ENCODE measurements around the gene MYO10. TPM values are rescaled to one million over a fixed set of nuclear protein-coding genes. Genes with fewer than 3 reads are reported as not detected.
"Not testable (repeated sequence)": the region's sequence is repeated elsewhere in the genome, so short reads cannot be mapped to it uniquely, and the experiment has no call there.

MYO10 gene
- total and polyA plus RNA-seq, 3 experiments from 2014 or later = 0.11 to 0.18 TPM; not detected in 1

DNA sequence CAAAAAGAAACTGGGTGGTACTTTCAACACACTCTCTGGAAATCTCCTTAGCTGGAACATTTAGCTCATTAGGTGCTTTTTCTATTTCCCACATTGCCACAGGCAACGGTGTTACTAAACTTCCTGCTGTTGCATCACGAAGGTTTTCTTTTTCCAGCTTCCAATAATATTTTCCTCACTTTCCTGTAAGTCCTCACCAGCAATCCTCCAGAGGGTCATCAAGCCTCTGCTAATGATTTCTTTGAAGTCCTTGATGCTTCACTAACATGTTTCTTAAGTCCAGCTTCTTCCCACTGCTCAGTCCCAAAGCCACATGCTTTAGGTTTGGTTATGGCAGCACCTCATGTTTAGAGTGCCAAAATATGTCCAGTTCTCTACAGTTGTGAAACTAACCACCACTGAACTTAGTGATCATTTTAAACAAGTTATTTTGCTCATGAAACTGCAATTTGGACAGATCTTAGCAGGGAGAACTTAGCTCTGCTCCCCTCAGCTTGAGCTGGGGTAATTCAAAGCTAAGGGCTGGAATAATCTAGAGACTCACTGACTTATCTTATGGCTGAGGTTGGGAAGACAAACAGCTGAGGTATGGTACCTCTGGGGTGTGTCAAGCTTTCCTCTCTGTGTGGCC lies 279.4 kb downstream of the MYO10 start:
- Histone ChIP-seq H3K36me3 (ENCODE audit: insufficient read depth, low read length) (no peaks in the 10 kb centered on the region), H3K4me1 (ENCODE audit: insufficient read depth, low read length) (no peaks in the 10 kb centered on the region), H3K4me3 (ENCODE audit: low read length) (no peak overlapping the region), H3K9me3 (ENCODE audit: low read length) (no peaks in the 10 kb centered on the region), H3K27me3 (ENCODE audit: insufficient read depth, low read length, poor library complexity, severe bottlenecking) (no peaks in the 10 kb centered on the region), H3K27ac (ENCODE audit: low read depth, low read length) (no peak overlapping the region)
- ChIA-PET POLR2A (no interaction called here), CTCF (interaction anchor here (0.7 to 2.1 kb wide), 2 partner anchors 10 to 109 kb away, joined by 3 to 8 read pairs; no protein-coding TSS in a partner anchor)
- no peak overlapping the region for H3K4me3 Mint-ChIP-seq
- H3K27ac Mint-ChIP-seq = no peak overlapping the region
- H3K36me3 Mint-ChIP-seq = peaks cover 0 to 5% (median 0%) of the 10 kb centered on the region in 3 donors
- DNase-seq = no peak
- H3K4me1 Mint-ChIP-seq = no peaks in the 10 kb centered on the region
- peaks cover 0 to 2% of the 10 kb centered on the region in 2 donors for H3K27me3 Mint-ChIP-seq
- H3K9me3 Mint-ChIP-seq = peaks cover 0 to 6% (median 0%) of the 10 kb centered on the region in 5 donors

DNA sequence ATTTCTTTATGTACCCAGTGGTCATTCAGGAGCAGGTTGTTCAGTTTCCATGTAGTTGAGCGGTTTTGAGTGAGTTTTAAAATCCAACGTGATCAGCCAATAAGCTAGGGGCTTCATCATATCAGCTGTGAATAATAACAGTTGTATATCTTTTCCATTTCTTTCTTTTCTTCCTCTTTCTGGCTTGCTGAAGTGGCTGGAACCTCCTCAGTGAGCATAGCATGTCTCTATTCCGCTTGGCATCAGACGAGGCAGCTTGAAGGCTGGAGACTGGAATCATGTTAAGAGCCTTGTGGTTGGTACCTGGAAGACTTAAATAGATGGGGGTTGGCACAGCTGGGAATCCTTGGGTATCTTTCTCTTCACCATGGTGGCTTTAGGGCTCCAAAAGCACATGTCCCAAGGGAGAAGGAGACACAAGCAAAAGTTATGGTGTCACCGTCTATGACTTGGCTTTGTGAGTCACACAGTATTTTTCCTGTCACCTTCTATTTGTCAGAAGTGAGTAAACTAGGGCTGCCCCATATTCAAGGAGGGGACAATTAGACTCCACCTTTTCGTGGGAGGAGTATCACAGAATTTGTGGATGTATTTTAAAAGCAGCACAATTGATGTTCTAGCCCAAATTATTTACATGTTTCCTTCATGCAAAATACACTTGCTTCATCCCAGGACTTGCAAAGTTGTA lies 281.3 kb downstream of the MYO10 start:
- no peaks in the 10 kb centered on the region for H3K27me3 ChIP-seq (ENCODE audit: insufficient read depth, low read length, poor library complexity, severe bottlenecking)

GRCh38 chr5:16648739-16649138 lies 287.3 kb downstream of the MYO10 start:
- H3K36me3 ChIP-seq (ENCODE audit: insufficient read depth, low read length); H3K27ac Mint-ChIP-seq; H3K36me3 Mint-ChIP-seq; H3K4me1 ChIP-seq (ENCODE audit: insufficient read depth, low read length); H3K4me1 Mint-ChIP-seq; POLR2A ChIA-PET; H3K27ac ChIP-seq (ENCODE audit: low read depth, low read length); H3K27me3 Mint-ChIP-seq; H3K4me3 Mint-ChIP-seq; DNase-seq; H3K4me3 ChIP-seq (ENCODE audit: low read length); H3K9me3 ChIP-seq (ENCODE audit: low read length); H3K27me3 ChIP-seq (ENCODE audit: insufficient read depth, low read length, poor library complexity, severe bottlenecking): not testable (repeated sequence)
- CTCF ChIA-PET = interaction anchor here (1.0 kb wide), 1 partner anchor 14 kb away, joined by 3 read pairs; no protein-coding TSS in a partner anchor
- H3K9me3 Mint-ChIP-seq = peaks cover 0 to 17% (median 3%) of the 10 kb centered on the region in 5 donors

More for the DNA sequence above, 281.3 kb downstream of the MYO10 start:
- ChIA-PET POLR2A (no interaction called here), CTCF (no interaction called here)
- DNase-seq = no peak
- Mint-ChIP-seq H3K36me3 (peaks cover 0 to 5% (median 0%) of the 10 kb centered on the region in 3 donors), H3K4me3 (no peak overlapping the region), H3K27ac (no peak overlapping the region), H3K4me1 (no peaks in the 10 kb centered on the region), H3K27me3 (peaks cover 0 to 2% of the 10 kb centered on the region in 2 donors), H3K9me3 (peaks cover 0 to 7% (median 0%) of the 10 kb centered on the region in 5 donors)
- no peaks in the 10 kb centered on the region for H3K36me3 ChIP-seq (ENCODE audit: insufficient read depth, low read length)
- H3K27ac ChIP-seq (ENCODE audit: low read depth, low read length) = no peak overlapping the region
- H3K4me1 ChIP-seq (ENCODE audit: insufficient read depth, low read length) = no peaks in the 10 kb centered on the region
- H3K9me3 ChIP-seq (ENCODE audit: low read length) = no peaks in the 10 kb centered on the region
- H3K4me3 ChIP-seq (ENCODE audit: low read length) = no peak overlapping the region

GRCh38 chr5:16644301-16644889 lies 291.7 kb downstream of the MYO10 start:
- Mint-ChIP-seq H3K27ac (peak overlapping the region in 1 of 8 donors; percentile 25), H3K9me3 (peaks cover 0 to 13% (median 3%) of the 10 kb centered on the region in 5 donors), H3K27me3 (peaks cover under 1 to 7% of the 10 kb centered on the region in 2 donors), H3K4me1 (peaks cover 0 to 7% (median 0%) of the 10 kb centered on the region in 3 donors), H3K36me3 (peaks cover 0 to 8% (median 3%) of the 10 kb centered on the region in 3 donors), H3K4me3 (peak overlapping the region in 1 of 7 donors; percentile 27)
- Histone ChIP-seq H3K4me1 (ENCODE audit: insufficient read depth, low read length) (no peaks in the 10 kb centered on the region), H3K36me3 (ENCODE audit: insufficient read depth, low read length) (no peaks in the 10 kb centered on the region), H3K9me3 (ENCODE audit: low read length) (no peaks in the 10 kb centered on the region), H3K4me3 (ENCODE audit: low read length) (no peak overlapping the region), H3K27ac (ENCODE audit: low read depth, low read length) (no peak overlapping the region), H3K27me3 (ENCODE audit: insufficient read depth, low read length, poor library complexity, severe bottlenecking) (no peaks in the 10 kb centered on the region)
- DNase-seq = peak in 1 of 5 donors; percentile 15
- ChIA-PET POLR2A (no interaction called here), CTCF (no interaction called here)

DNA sequence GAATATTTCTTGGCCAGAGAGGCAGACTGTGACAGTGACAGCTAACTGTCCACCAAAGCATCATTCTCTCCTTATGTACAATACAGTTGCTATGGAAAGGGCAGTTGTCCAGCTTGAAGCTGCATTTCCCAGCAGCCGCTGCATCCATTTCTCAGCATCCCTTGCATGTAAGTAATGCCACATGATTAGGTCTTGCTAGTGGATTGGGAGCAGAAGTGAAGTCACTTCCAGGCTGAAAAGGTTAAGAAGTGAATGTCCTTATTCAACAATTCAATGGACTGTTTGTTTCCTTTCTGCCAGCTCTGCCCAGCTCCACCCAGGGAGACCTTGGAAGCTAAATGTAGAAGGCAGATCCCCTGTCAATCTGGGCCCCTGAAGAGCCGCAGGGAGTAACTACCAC lies 293.2 kb downstream of the MYO10 start:
- ChIA-PET CTCF (no interaction called here), POLR2A (no interaction called here)
- Histone ChIP-seq H3K27me3 (ENCODE audit: insufficient read depth, low read length, poor library complexity, severe bottlenecking) (no peaks in the 10 kb centered on the region), H3K36me3 (ENCODE audit: insufficient read depth, low read length) (no peaks in the 10 kb centered on the region), H3K4me1 (ENCODE audit: insufficient read depth, low read length) (no peaks in the 10 kb centered on the region), H3K27ac (ENCODE audit: low read depth, low read length) (no peak overlapping the region), H3K4me3 (ENCODE audit: low read length) (no peak overlapping the region), H3K9me3 (ENCODE audit: low read length) (no peaks in the 10 kb centered on the region)
- no peak for DNase-seq
- Mint-ChIP-seq H3K4me1 (peaks cover 0 to 7% (median 0%) of the 10 kb centered on the region in 3 donors), H3K9me3 (peaks cover 0 to 10% (median 6%) of the 10 kb centered on the region in 5 donors), H3K27me3 (peaks cover 3% of the 10 kb centered on the region in 2 donors), H3K27ac (no peak overlapping the region), H3K4me3 (no peak overlapping the region), H3K36me3 (peaks cover 0 to 8% (median 3%) of the 10 kb centered on the region in 3 donors)

- Histone ChIP-seq H3K27me3 (ENCODE audit: insufficient read depth, low read length, poor library complexity, severe bottlenecking) (no peaks in the 10 kb centered on the region), H3K9me3 (ENCODE audit: low read length) (no peaks in the 10 kb centered on the region), H3K4me1 (ENCODE audit: insufficient read depth, low read length) (no peaks in the 10 kb centered on the region), H3K36me3 (ENCODE audit: insufficient read depth, low read length) (no peaks in the 10 kb centered on the region), H3K27ac (ENCODE audit: low read depth, low read length) (no peak overlapping the region), H3K4me3 (ENCODE audit: low read length) (no peak overlapping the region)
- no peak overlapping the region for H3K4me3 Mint-ChIP-seq
- H3K27me3 Mint-ChIP-seq = peaks cover 3 to 4% of the 10 kb centered on the region in 2 donors
- DNase-seq = no peak
- peaks cover 0 to 2% (median 0%) of the 10 kb centered on the region in 3 donors for H3K4me1 Mint-ChIP-seq
- H3K9me3 Mint-ChIP-seq = peaks cover 0 to 3% (median 0%) of the 10 kb centered on the region in 5 donors
- CTCF ChIA-PET = no interaction called here
- no peak overlapping the region for H3K27ac Mint-ChIP-seq
- POLR2A ChIA-PET = no interaction called here
- peaks cover 0 to 3% (median 1%) of the 10 kb centered on the region in 3 donors for H3K36me3 Mint-ChIP-seq
These were observed 296.9 kb downstream of the MYO10 start for GRCh38 chr5:16639206-16639605.

- no peak overlapping the region for H3K4me3 Mint-ChIP-seq
- Histone ChIP-seq H3K4me3 (ENCODE audit: low read length) (no peak overlapping the region), H3K27ac (ENCODE audit: low read depth, low read length) (no peak overlapping the region), H3K4me1 (ENCODE audit: insufficient read depth, low read length) (peaks cover 46% of the 10 kb centered on the region), H3K36me3 (ENCODE audit: insufficient read depth, low read length) (no peaks in the 10 kb centered on the region), H3K9me3 (ENCODE audit: low read length) (no peaks in the 10 kb centered on the region), H3K27me3 (ENCODE audit: insufficient read depth, low read length, poor library complexity, severe bottlenecking) (no peaks in the 10 kb centered on the region)
- CTCF ChIA-PET = interaction anchor here (1.6 kb wide), 1 partner anchor 10 kb away, joined by 5 read pairs; no protein-coding TSS in a partner anchor
- peaks cover 22 to 40% (median 34%) of the 10 kb centered on the region in 3 donors for H3K4me1 Mint-ChIP-seq
- no peak for DNase-seq
- peak overlapping the region in 3 of 8 donors; percentile 7 to 95 (median 40) for H3K27ac Mint-ChIP-seq
- POLR2A ChIA-PET = interaction anchor here (2.3 kb wide), 1 partner anchor 11 kb away, joined by 12 read pairs; the partner anchor contains the start of gene RETREG1
- peaks cover 0 to 2% (median 0%) of the 10 kb centered on the region in 5 donors for H3K9me3 Mint-ChIP-seq
- H3K36me3 Mint-ChIP-seq = peaks cover 0 to 5% (median 0%) of the 10 kb centered on the region in 3 donors
- H3K27me3 Mint-ChIP-seq = peaks cover 2 to 6% of the 10 kb centered on the region in 2 donors
These were observed 307.7 kb downstream of the MYO10 start for GRCh38 chr5:16628376-16628775.
